Karpas-422 (cell line): ENCODE results near the gene PARP16. TPM values are rescaled to one million over a fixed set of nuclear protein-coding genes. Genes with fewer than 3 reads are reported as not detected.

ENCODE experiments used
- DNase-seq: peaks from one replicate; pipeline ENCODE4 v3.0.0-alpha.2; 2015
- H2AFZ ChIP-seq: fragments of 200-600 bp; sonication (generic); 2 replicates; pipeline ENCODE4 v1.6.1; 2014; ENCODE audit warnings: antibody characterized with exemption, low read length, mixed read lengths
- H3K27ac ChIP-seq: fragments of 200-600 bp; sonication (generic); 2 replicates; pipeline ENCODE4 v1.5.1; 2014; ENCODE audit warnings: mild to moderate bottlenecking, low read length, moderate library complexity
- H3K27me3 ChIP-seq: fragments of 200-600 bp; sonication (generic); 2 replicates; pipeline ENCODE4 v1.6.1; 2014; ENCODE audit warnings: low read length, mixed read lengths
- H3K36me3 ChIP-seq: fragments of 200-600 bp; sonication (generic); 2 replicates; pipeline ENCODE4 v1.6.1; 2014; ENCODE audit warnings: low read length, mixed read lengths; ENCODE audit not compliant: insufficient read depth
- H3K4me1 ChIP-seq: fragments of 200-600 bp; sonication (generic); 2 replicates; pipeline ENCODE4 v1.6.1; 2014; ENCODE audit warnings: mild to moderate bottlenecking, low read length, mixed read lengths
- H3K4me2 ChIP-seq: fragments of 200-600 bp; sonication (generic); 2 replicates; pipeline ENCODE4 v1.6.1; 2014; ENCODE audit warnings: low read length, low read depth, mild to moderate bottlenecking; ENCODE audit not compliant: poor library complexity, severe bottlenecking
- H3K4me3 ChIP-seq: fragments of 200-600 bp; sonication (generic); 2 replicates; pipeline ENCODE4 v1.5.1; 2014; ENCODE audit warnings: mild to moderate bottlenecking, antibody characterized with exemption, low read length, mixed read lengths
- H3K79me2 ChIP-seq: fragments of 200-600 bp; sonication (generic); 2 replicates; pipeline ENCODE4 v1.6.1; 2014; ENCODE audit warnings: mild to moderate bottlenecking, low read length, mixed read lengths
- H3K9ac ChIP-seq: fragments of 200-600 bp; sonication (generic); 2 replicates; pipeline ENCODE4 v1.6.0; 2014; ENCODE audit warnings: low read length
- H3K9me2 ChIP-seq: fragments of 200-600 bp; sonication (generic), shearing (Covaris generic); replicated peaks from 2 replicates; pipeline ENCODE4 v1.6.0; 2014; ENCODE audit warnings: mild to moderate bottlenecking, low read length, moderate library complexity; ENCODE audit not compliant: insufficient read depth
- H3K9me3 ChIP-seq: fragments of 300-700, 200-600 bp; sonication (generic); 2 replicates; pipeline ENCODE4 v1.6.1; 2014; ENCODE audit warnings: low read length, mixed read lengths
- H4K20me1 ChIP-seq: fragments of 200-600 bp; sonication (generic); 2 replicates; pipeline ENCODE4 v1.6.1; 2014; ENCODE audit warnings: mild to moderate bottlenecking, antibody characterized with exemption, low read length, low read depth; ENCODE audit not compliant: insufficient read depth
- total RNA-seq: library from RNA; depleted of rRNA; stranded (reverse); fragments of >200 nt; shearing (Covaris generic); gene quantifications from 2 replicates; pipeline ENCODE4 v1.2.3, GENCODE V29; 2014; ENCODE audit warnings: low replicate concordance

PARP16 gene
- total RNA-seq, 1 experiment from 2014 or later = 8.3 TPM

DNA sequence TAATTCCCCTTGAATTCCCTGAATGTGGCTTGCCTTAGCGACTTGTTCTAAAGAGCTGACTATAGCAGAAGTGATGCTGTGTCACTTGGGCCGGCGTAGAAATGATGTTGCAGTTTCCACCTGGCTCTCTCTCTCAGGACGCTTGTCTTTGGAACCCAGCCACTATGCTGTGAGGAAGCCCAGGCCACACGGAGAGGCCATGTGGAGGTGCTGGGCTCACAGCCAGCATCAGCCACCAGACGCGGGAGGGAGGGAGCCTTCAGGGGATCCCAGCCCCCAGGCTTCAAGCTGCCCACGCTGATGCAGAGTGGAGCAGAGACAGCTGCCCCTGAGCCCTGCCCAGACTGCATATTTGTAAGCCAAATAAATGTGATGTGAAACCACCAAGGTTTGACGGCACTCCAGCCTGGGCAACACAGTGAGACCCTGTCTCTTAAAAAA is 36.4 kb upstream of the PARP16 start:
- Histone ChIP-seq H4K20me1 (no peaks in the 10 kb centered on the region), H3K9me2 (no peaks in the 10 kb centered on the region), H3K9me3 (no peaks in the 10 kb centered on the region), H3K79me2 (no peaks in the 10 kb centered on the region), H2AFZ (no peak overlapping the region), H3K27me3 (no peaks in the 10 kb centered on the region), H3K27ac (no peak overlapping the region), H3K4me1 (peaks cover 6% of the 10 kb centered on the region), H3K36me3 (no peaks in the 10 kb centered on the region), H3K9ac (no peak overlapping the region), H3K4me3 (no peak overlapping the region), H3K4me2 (no peak overlapping the region)
- DNase-seq = no peak

DNA sequence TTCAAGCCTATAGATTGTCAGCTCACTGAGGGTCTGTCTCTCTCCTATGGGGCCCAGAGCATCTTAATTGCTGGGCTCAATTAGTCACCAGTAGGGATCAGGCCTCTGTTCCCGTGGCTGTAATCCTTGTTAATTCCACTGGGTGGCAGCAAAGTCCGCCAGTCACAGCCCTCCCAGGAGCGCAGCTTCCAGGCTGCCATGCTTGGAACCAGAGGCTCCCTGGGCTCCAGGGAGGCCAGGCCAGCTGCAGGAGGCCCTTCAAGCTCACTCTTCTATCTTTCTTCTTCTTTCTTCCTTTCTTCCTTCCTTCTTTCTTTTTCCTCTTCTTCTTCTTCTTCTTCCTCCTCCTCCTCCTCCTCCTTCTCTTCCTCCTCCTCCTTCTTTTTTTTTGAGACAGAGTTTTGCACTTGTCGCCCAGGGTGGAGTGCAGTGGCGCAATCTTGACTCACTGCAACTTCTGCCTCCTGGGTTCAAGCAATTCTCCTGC is 32.2 kb upstream of the PARP16 start:
- H4K20me1 ChIP-seq = no peaks in the 10 kb centered on the region
- no peaks in the 10 kb centered on the region for H3K79me2 ChIP-seq
- no peak overlapping the region for H3K9ac ChIP-seq
- H3K27me3 ChIP-seq = no peaks in the 10 kb centered on the region
- no peak overlapping the region for H3K4me2 ChIP-seq
- no peak overlapping the region for H2AFZ ChIP-seq
- H3K9me2 ChIP-seq = no peaks in the 10 kb centered on the region
- H3K4me3 ChIP-seq = no peak overlapping the region
- no peaks in the 10 kb centered on the region for H3K36me3 ChIP-seq
- H3K4me1 ChIP-seq = no peaks in the 10 kb centered on the region
- no peaks in the 10 kb centered on the region for H3K9me3 ChIP-seq
- no peak overlapping the region for H3K27ac ChIP-seq
- peak; percentile 92 for DNase-seq

DNA sequence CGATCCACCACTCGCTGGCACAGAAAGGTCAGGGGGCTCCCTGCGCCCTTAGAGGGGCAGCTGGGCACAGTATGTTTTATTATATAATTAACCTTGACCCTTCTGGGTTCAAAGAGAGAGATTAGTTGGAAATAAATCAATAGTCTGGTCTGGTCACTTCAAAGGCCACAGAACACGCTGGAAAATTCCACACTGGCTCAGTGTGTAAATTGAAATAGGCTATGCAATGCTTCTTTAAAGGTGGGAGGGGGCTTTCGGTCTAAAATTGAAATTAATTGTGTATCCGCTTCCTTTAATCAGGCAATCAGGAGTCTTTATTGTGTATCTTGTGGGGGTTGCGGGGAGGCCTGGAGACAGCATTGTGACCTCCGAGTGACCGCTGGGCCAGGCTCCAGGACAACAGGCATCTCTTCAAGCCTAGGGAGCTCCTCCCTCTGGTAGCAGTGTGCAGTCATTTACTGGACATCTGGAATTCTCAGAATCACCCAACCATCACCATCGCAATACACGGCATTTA is 25.8 kb upstream of the PARP16 start:
- H2AFZ ChIP-seq = no peak overlapping the region
- H4K20me1 ChIP-seq = no peaks in the 10 kb centered on the region
- no peaks in the 10 kb centered on the region for H3K27me3 ChIP-seq
- H3K4me2 ChIP-seq = no peak overlapping the region
- H3K9me3 ChIP-seq = no peaks in the 10 kb centered on the region
- no peaks in the 10 kb centered on the region for H3K4me1 ChIP-seq
- H3K36me3 ChIP-seq = no peaks in the 10 kb centered on the region
- no peak for DNase-seq
- no peak overlapping the region for H3K27ac ChIP-seq
- H3K79me2 ChIP-seq = no peaks in the 10 kb centered on the region
- no peak overlapping the region for H3K4me3 ChIP-seq
- no peaks in the 10 kb centered on the region for H3K9me2 ChIP-seq
- H3K9ac ChIP-seq = no peak overlapping the region

DNA sequence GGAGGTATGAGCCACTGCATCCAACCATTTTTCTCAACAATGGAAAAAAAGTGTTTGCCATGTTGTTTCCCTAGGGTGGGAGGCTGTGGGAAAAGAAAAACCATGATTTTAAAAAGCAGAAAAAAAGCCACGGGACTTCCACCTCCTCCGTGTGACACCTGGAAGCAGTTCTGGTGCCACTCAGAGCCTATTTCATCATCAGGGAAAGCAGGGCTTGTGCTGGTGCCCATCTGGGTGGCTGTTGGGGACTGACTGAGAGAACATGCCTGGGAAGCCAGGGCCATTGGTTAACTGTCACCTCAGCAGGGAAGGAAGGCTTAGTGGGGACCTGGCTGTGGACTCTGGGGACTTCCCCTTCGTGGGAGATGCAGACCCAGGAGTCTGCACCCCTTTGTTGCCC is 25.1 kb upstream of the PARP16 start:
- H3K4me2 ChIP-seq = no peak overlapping the region
- H2AFZ ChIP-seq = no peak overlapping the region
- no peak overlapping the region for H3K9ac ChIP-seq

DNA sequence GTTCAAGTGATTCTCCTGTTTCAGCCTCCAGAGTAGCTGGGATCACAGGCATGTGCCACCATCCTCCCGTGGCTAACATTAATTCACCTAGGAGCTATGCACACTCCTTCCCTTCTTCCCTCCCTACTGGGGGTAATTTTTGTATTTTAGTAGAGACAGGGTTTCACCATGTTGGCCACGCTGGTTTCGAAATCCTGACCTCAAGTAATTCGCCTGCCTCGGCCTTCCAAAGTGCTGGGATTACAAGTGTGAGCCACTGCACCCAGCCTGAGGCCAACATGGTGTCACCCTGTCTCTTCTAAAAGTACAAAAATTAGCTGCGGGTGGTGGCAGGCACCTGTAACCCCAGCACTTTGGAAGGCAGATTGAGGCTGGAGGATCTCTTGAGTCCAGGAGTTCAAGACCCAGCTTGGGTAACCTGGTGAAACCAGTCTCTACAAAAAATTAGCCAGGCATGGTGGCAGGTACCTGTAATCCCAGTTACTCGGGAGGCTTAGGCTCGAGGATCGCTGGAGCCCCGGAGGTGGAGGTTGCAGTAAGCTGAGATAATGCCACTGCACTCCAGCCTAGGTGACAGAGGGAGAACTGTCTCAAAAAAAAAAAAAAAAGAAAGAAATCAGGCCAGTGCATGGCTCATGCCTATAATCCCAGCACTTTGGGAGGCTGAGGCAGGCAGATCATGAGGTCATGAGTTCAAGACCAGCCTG is 23.9 kb upstream of the PARP16 start:
- Histone ChIP-seq H3K9me2 (no peaks in the 10 kb centered on the region), H3K4me2 (no peak overlapping the region), H3K9me3 (no peaks in the 10 kb centered on the region), H3K27ac (no peak overlapping the region), H2AFZ (no peak overlapping the region), H4K20me1 (no peaks in the 10 kb centered on the region), H3K9ac (no peak overlapping the region), H3K4me3 (no peak overlapping the region), H3K27me3 (no peaks in the 10 kb centered on the region), H3K79me2 (no peaks in the 10 kb centered on the region), H3K36me3 (no peaks in the 10 kb centered on the region), H3K4me1 (peaks cover 10% of the 10 kb centered on the region; the same call in 1 of the 2 replicates)
- DNase-seq = no peak

More for the DNA sequence above, 25.1 kb upstream of the PARP16 start:
- Histone ChIP-seq H3K4me3 (no peak overlapping the region), H3K9me2 (no peaks in the 10 kb centered on the region), H3K9me3 (no peaks in the 10 kb centered on the region), H3K36me3 (no peaks in the 10 kb centered on the region), H4K20me1 (no peaks in the 10 kb centered on the region), H3K4me1 (peaks cover under 1% of the 10 kb centered on the region; the same call in 1 of the 2 replicates), H3K27ac (no peak overlapping the region), H3K79me2 (no peaks in the 10 kb centered on the region), H3K27me3 (no peaks in the 10 kb centered on the region)
- DNase-seq = no peak

DNA sequence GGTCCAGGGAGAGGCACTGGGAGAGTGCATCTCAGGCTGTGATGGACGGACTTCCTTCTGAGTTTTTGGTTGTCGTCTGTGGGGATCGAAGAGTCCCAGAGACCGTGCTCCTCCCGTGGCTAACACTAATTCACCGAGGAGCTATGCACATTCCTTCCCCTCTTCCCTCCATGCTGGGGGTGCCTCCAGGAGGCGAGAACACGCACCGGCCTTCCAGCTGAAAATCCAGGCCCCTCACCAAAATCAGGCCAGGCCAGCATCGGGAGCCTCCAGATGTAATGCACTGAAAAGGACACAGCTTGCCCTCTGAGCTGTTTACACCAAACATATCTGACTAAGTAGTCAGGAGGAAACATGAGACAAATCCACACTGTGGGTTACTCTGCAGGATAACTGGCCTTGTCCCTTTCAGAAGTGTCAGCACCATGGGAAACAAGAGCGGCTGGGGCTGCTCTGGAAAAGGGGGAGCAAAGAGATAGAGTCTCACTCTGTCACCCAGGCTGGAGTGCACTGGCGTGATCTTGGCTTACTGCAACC is 23.3 kb upstream of the PARP16 start:
- Histone ChIP-seq H3K9me3 (no peaks in the 10 kb centered on the region), H2AFZ (no peak overlapping the region), H3K79me2 (no peaks in the 10 kb centered on the region), H3K9me2 (no peaks in the 10 kb centered on the region), H3K9ac (no peak overlapping the region), H3K4me1 (peaks cover 17% of the 10 kb centered on the region), H3K27me3 (no peaks in the 10 kb centered on the region), H3K27ac (no peak overlapping the region), H3K4me2 (no peak overlapping the region), H4K20me1 (no peaks in the 10 kb centered on the region), H3K36me3 (no peaks in the 10 kb centered on the region), H3K4me3 (no peak overlapping the region)
- no peak for DNase-seq

DNA sequence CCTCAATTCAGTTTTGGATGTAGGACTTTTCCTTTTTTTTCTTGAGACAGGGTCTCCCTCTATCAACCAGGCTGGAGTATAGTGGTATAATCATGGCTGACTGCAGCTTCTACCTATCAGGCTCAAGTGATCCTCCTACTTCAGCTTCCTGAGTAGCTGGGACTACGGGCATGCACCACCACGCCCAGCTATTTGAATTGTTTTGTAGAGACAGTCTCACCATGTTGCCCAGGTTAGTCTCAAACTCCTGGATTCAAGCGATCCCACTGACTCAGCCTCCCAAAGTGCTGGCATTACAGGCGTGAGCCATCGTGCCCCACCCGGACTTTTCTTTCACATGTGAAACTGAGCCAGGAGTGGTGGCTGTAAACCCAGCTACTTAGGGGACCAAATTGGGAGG is 21.3 kb upstream of the PARP16 start:
- no peak overlapping the region for H3K9ac ChIP-seq
- H3K9me3 ChIP-seq = no peaks in the 10 kb centered on the region
- no peak overlapping the region for H2AFZ ChIP-seq
- no peak for DNase-seq
- H4K20me1 ChIP-seq = no peaks in the 10 kb centered on the region
- H3K4me1 ChIP-seq = peaks cover 26% of the 10 kb centered on the region
- no peak overlapping the region for H3K4me3 ChIP-seq
- no peaks in the 10 kb centered on the region for H3K9me2 ChIP-seq
- no peaks in the 10 kb centered on the region for H3K27me3 ChIP-seq
- no peaks in the 10 kb centered on the region for H3K79me2 ChIP-seq
- no peak overlapping the region for H3K4me2 ChIP-seq
- H3K27ac ChIP-seq = no peak overlapping the region
- H3K36me3 ChIP-seq = no peaks in the 10 kb centered on the region

DNA sequence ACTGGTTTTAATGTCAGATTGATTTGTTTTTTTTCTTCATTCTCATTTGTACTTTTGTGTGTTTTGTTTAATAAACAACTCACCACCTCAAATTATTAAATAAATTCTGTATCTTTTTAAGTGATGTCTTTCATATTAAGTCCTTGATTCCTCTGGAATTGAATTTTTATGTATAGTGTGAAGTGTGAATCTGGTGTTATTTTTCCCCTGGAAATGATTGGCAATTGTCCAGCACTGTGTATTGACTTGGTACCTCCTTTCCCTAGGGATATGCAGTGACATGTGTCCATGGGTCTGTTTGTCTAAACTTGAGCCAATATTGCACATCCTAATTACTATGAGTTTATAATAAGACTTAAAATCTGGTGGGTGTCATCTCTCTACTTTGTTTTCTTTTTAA is 19.9 kb upstream of the PARP16 start:
- Histone ChIP-seq H3K36me3 (no peaks in the 10 kb centered on the region), H3K27me3 (no peaks in the 10 kb centered on the region), H3K79me2 (no peaks in the 10 kb centered on the region), H3K9me3 (no peaks in the 10 kb centered on the region), H3K4me2 (peak overlapping the region; percentile 19), H3K9me2 (no peaks in the 10 kb centered on the region), H3K9ac (no peak overlapping the region), H2AFZ (no peak overlapping the region), H3K27ac (no peak overlapping the region), H4K20me1 (no peaks in the 10 kb centered on the region), H3K4me3 (no peak overlapping the region), H3K4me1 (peaks cover 26% of the 10 kb centered on the region)
- DNase-seq = no peak
